HCT116 (cell line): ENCODE data around the gene F13A1. TPM values are rescaled to one million over a fixed set of nuclear protein-coding genes. Genes with fewer than 3 reads are reported as not detected.

Experiments used
- ATAC-seq: fragments of 200-7000 bp; cut with Tn5 transposase; 2 replicates; pipeline ENCODE4 v1.9.1; 2020; ENCODE audit warnings: mild to moderate bottlenecking, moderate library complexity
- BruUV-seq: library from RNA; stranded (reverse); fragments of 400-500 nt; replicated peaks from 2 replicates; lab custom pipeline; 2021; lab: Mats Ljungman, UMichigan
- CTCF ChIA-PET: fragments of 300-600 bp; sonication (Branson Sonifier 250); formaldehyde crosslinking; loops from one replicate; lab custom pipeline; 2021; ENCODE audit warnings: antibody characterized with exemption; lab: Charles Lee
- POLR2A ChIA-PET: fragments of 300-600, 350-600 bp; sonication (Branson Sonifier 250); formaldehyde crosslinking; loops from one replicate; lab custom pipeline; 2021; ENCODE audit warnings: antibody characterized with exemption; lab: Charles Lee
- RAD21 ChIA-PET, 2 experiments: fragments of 300-600 bp; sonication (Branson Sonifier 250); formaldehyde crosslinking; loops; one replicate each; lab custom pipeline; 2023; ENCODE audit warnings: low total read pairs in 2 of 2; ENCODE audit not compliant: uncharacterized antibody in 2 of 2, unreplicated experiment in 2 of 2, low non-redundant PET in 1 of 2; lab: Charles Lee
- DNase-seq: peaks from one replicate; pipeline ENCODE4 v3.0.0-alpha.2; 2010; ENCODE audit warnings: low read depth, low spot score
- H2AFZ ChIP-seq: fragments of 200-600 bp; shearing (Covaris generic), sonication (generic); 2 replicates; pipeline ENCODE4 v1.6.1; 2017; ENCODE audit warnings: low read depth, mixed run types, mixed read lengths, antibody characterized with exemption, low read length; ENCODE audit not compliant: poor library complexity, severe bottlenecking
- H3K27ac ChIP-seq: 2 replicates; pipeline ENCODE4 v1.5.1; 2012; ENCODE audit warnings: low read depth, low read length
- H3K27me3 ChIP-seq: fragments of 200-600 bp; sonication (generic); 2 replicates; pipeline ENCODE4 v1.6.1; 2016; ENCODE audit warnings: mixed run types, low read length, mixed read lengths; ENCODE audit not compliant: insufficient read depth
- H3K36me3 ChIP-seq, 2 experiments: fragments of 200-500 bp in 1 of 2; fragments of 200-600 bp in 1 of 2; sonication (Bioruptor generic) in 1 of 2; sonication (generic) in 1 of 2; 2 replicates each; pipeline versions ENCODE4 v1.5.1 to v1.6.1; 2014 to 2016; ENCODE audit warnings: low read length in 2 of 2, inconsistent platforms in 1 of 2, mixed read lengths in 1 of 2, mixed run types in 1 of 2; ENCODE audit not compliant: insufficient read depth in 2 of 2, control insufficient read depth in 1 of 2
- H3K4me1 ChIP-seq, 2 experiments: fragments of 200-600 bp in 1 of 2; sonication (generic) in 1 of 2; 2 replicates each; pipeline versions ENCODE4 v1.5.1 to v1.6.1; 2012 to 2017; ENCODE audit warnings: low read length in 2 of 2, inconsistent platforms in 1 of 2, mild to moderate bottlenecking in 1 of 2, mixed read lengths in 1 of 2, mixed run types in 1 of 2, moderate library complexity in 1 of 2; ENCODE audit not compliant: insufficient read depth in 2 of 2, control insufficient read depth in 1 of 2
- H3K4me2 ChIP-seq: fragments of 200-600 bp; sonication (generic); 2 replicates; pipeline ENCODE4 v1.6.1; 2017; ENCODE audit warnings: mixed run types, low read length, mixed read lengths
- H3K4me3 ChIP-seq, 2 experiments: fragments of 200-600 bp in 1 of 2; sonication (generic) in 1 of 2; replicated peaks in 1 of 2; 2 replicates each; pipeline ENCODE4 v1.5.1; 2011 to 2016; ENCODE audit warnings: low read length in 2 of 2, control low read depth in 1 of 2, low read depth in 1 of 2, mild to moderate bottlenecking in 1 of 2, mixed read lengths in 1 of 2, mixed run types in 1 of 2
- H3K79me2 ChIP-seq: fragments of 200-600 bp; sonication (generic); 2 replicates; pipeline ENCODE4 v1.6.1; 2017; ENCODE audit warnings: mild to moderate bottlenecking, mixed run types, low read length, moderate library complexity, mixed read lengths; ENCODE audit not compliant: insufficient read depth
- H3K9ac ChIP-seq: fragments of 200-600 bp; sonication (generic); 2 replicates; pipeline ENCODE4 v1.6.1; 2016; ENCODE audit warnings: low read length, mixed read lengths
- H3K9me2 ChIP-seq: fragments of 200-600 bp; sonication (generic), shearing (Covaris generic); 2 replicates; pipeline ENCODE4 v1.6.1; 2017; ENCODE audit warnings: mixed run types, mild to moderate bottlenecking, moderate library complexity; ENCODE audit not compliant: insufficient read depth
- H3K9me3 ChIP-seq, 2 experiments: fragments of 200-500 bp in 1 of 2; fragments of 200-600 bp in 1 of 2; sonication (Bioruptor generic) in 1 of 2; sonication (generic) in 1 of 2; 2 replicates each; pipeline ENCODE4 v1.6.1; 2014 to 2017; ENCODE audit warnings: low read length in 2 of 2, mixed read lengths in 2 of 2, inconsistent platforms in 1 of 2, low read depth in 1 of 2, mild to moderate bottlenecking in 1 of 2, mixed run types in 1 of 2, moderate library complexity in 1 of 2; ENCODE audit not compliant: control insufficient read depth in 1 of 2, insufficient read depth in 1 of 2
- H4K20me1 ChIP-seq: fragments of 200-600 bp; sonication (generic), shearing (Covaris generic); 2 replicates; pipeline ENCODE4 v1.6.1; 2017; ENCODE audit warnings: mixed run types, mild to moderate bottlenecking, moderate library complexity; ENCODE audit not compliant: insufficient read depth
- CTCF ChIP-seq, 3 experiments: fragments of 200-600 bp in 1 of 3; sonication (generic) in 1 of 3; IDR thresholded peaks in 2 of 3; conservative IDR thresholded peaks in 1 of 3; 2 replicates each; pipeline ENCODE4 v1.5.1; 2012 to 2017; ENCODE audit warnings: low read depth in 2 of 3, low read length in 2 of 3, antibody characterized with exemption in 1 of 3, borderline replicate concordance in 1 of 3, control low read depth in 1 of 3, mild to moderate bottlenecking in 1 of 3, mixed read lengths in 1 of 3, mixed run types in 1 of 3, moderate library complexity in 1 of 3; ENCODE audit not compliant: insufficient read depth in 1 of 3
- EGR1 ChIP-seq: IDR thresholded peaks from 2 replicates; pipeline ENCODE4 v1.6.1; 2012; ENCODE audit warnings: low read depth
- EZH2phosphoT487 ChIP-seq: fragments of 200-600 bp; IDR thresholded peaks from 2 replicates; pipeline ENCODE4 v1.6.1; 2018; ENCODE audit warnings: antibody characterized with exemption, borderline replicate concordance
- POLR2A ChIP-seq: IDR thresholded peaks from 2 replicates; pipeline ENCODE4 v1.7.0; 2011; ENCODE audit warnings: borderline replicate concordance; ENCODE audit not compliant: insufficient read depth, insufficient read length; ENCODE audit errors: extremely low read depth
- POLR2AphosphoS5 ChIP-seq: IDR thresholded peaks from 2 replicates; pipeline ENCODE4 v1.6.1; 2011; ENCODE audit warnings: mild to moderate bottlenecking, low read depth, low read length, moderate library complexity
- RAD21 ChIP-seq: IDR thresholded peaks from 2 replicates; pipeline ENCODE4 v1.6.1; 2012; ENCODE audit warnings: low read depth, mild to moderate bottlenecking
- SRF ChIP-seq: IDR thresholded peaks from 2 replicates; pipeline ENCODE4 v1.6.1; 2012; ENCODE audit warnings: low read depth
- ZBTB33 ChIP-seq: IDR thresholded peaks from 2 replicates; pipeline ENCODE4 v1.6.1; 2011; ENCODE audit warnings: mild to moderate bottlenecking, low read length, moderate library complexity; ENCODE audit not compliant: insufficient replicate concordance; ENCODE audit errors: extremely low read depth
- intact Hi-C: fragments of 100-400 bp; cut with micrococcal nuclease; formaldehyde crosslinking; loops from 2 replicates; pipeline ENCODE4 v1.10.0; 2022
- total RNA-seq: library from RNA; stranded (reverse); gene quantifications from one replicate; pipeline ENCODE4 v1.2.1, GENCODE V29; 2021; ENCODE audit not compliant: unreplicated experiment

F13A1 gene
- total RNA-seq, 1 experiment from 2014 or later = 0.34 TPM

GRCh38 chr6:6177754-6178153 is 142.7 kb downstream of the F13A1 start:
- Histone ChIP-seq H4K20me1 (no peaks in the 10 kb centered on the region), H3K9ac (no peak overlapping the region), H3K9me3 (no peaks in the 10 kb centered on the region), H3K79me2 (no peaks in the 10 kb centered on the region), H3K9me2 (no peaks in the 10 kb centered on the region), H3K4me2 (no peak overlapping the region), H3K27ac (no peak overlapping the region), H2AFZ (no peak overlapping the region), H3K4me3 (no peak overlapping the region), H3K36me3 (no peaks in the 10 kb centered on the region), H3K27me3 (peaks cover 58% of the 10 kb centered on the region), H3K4me1 (no peaks in the 10 kb centered on the region)
- ChIA-PET CTCF (no interaction called here), RAD21 (no interaction called here), POLR2A (no interaction called here)
- DNase-seq = no peak
- BruUV-seq = no TSS peak
- ATAC-seq = no peak
- intact Hi-C loops = no loop called here
- TF ChIP-seq POLR2AphosphoS5 (no peak), SRF (no peak), EGR1 (no peak), POLR2A (no peak), ZBTB33 (no peak), RAD21 (no peak), EZH2phosphoT487 (no peak), CTCF (IDR thresholded peaks at IDR 0.05 in 2 of 3, conservative IDR thresholded peaks at IDR 0.05 in 1 of 3; ENCODE audit: borderline replicate concordance in 1 of 3, insufficient read depth in 1 of 3, low read depth in 2 of 3, low read length in 2 of 3) (no peak)
